LoVo (cell line): ENCODE data around the gene SMARCA4.

ENCODE experiments used
- DNase-seq: peaks from one replicate; pipeline ENCODE4 v3.0.0-alpha.2; 2016; ENCODE audit warnings: low spot score

Gene SMARCA4

GRCh38 chr19:11014403-11014911 is 53.6 kb downstream of the SMARCA4 start:
- no peak for DNase-seq

GRCh38 chr19:11016631-11017030 is 55.8 kb downstream of the SMARCA4 start:
- DNase-seq = no peak

- no peak for DNase-seq
Measured at GRCh38 chr19:11017275-11018035, 56.6 kb downstream of the SMARCA4 start.

- DNase-seq = peak; percentile 19
Measured at GRCh38 chr19:11018179-11018578, 57.3 kb downstream of the SMARCA4 start.

- no peak for DNase-seq
Measured at GRCh38 chr19:11018763-11019162, 57.9 kb downstream of the SMARCA4 start.

GRCh38 chr19:11019262-11019661 is 58.4 kb downstream of the SMARCA4 start:
- DNase-seq = no peak

- DNase-seq = no peak
Measured at GRCh38 chr19:11019824-11020223, 59.0 kb downstream of the SMARCA4 start.

- DNase-seq = no peak
Measured at GRCh38 chr19:11020423-11020822, 59.6 kb downstream of the SMARCA4 start.

- no peak for DNase-seq
Measured at GRCh38 chr19:11020982-11021759, 60.3 kb downstream of the SMARCA4 start.

- no peak for DNase-seq
Measured at GRCh38 chr19:11021760-11022144, 60.9 kb downstream of the SMARCA4 start.

GRCh38 chr19:11023016-11023415 is 62.2 kb downstream of the SMARCA4 start:
- DNase-seq = no peak

GRCh38 chr19:11023710-11024109 is 62.9 kb downstream of the SMARCA4 start:
- no peak for DNase-seq

- no peak for DNase-seq
Measured at GRCh38 chr19:11024259-11024658, 63.4 kb downstream of the SMARCA4 start.

- DNase-seq = no peak
Measured at GRCh38 chr19:11025006-11025405, 64.2 kb downstream of the SMARCA4 start.

GRCh38 chr19:11025445-11025844 is 64.6 kb downstream of the SMARCA4 start:
- no peak for DNase-seq

- DNase-seq = no peak
Measured at GRCh38 chr19:11025997-11026396, 65.2 kb downstream of the SMARCA4 start.

GRCh38 chr19:11027381-11027780 is 66.6 kb downstream of the SMARCA4 start:
- no peak for DNase-seq

- no peak for DNase-seq
Measured at GRCh38 chr19:11028146-11028545, 67.3 kb downstream of the SMARCA4 start.

GRCh38 chr19:11031421-11032070 is 70.7 kb downstream of the SMARCA4 start:
- DNase-seq = no peak

- no peak for DNase-seq
Measured at GRCh38 chr19:11033251-11033650, 72.4 kb downstream of the SMARCA4 start.

- no peak for DNase-seq
Measured at GRCh38 chr19:11033763-11034162, 72.9 kb downstream of the SMARCA4 start.

GRCh38 chr19:11034449-11035213 is 73.8 kb downstream of the SMARCA4 start:
- no peak for DNase-seq
